ENCODE results near the gene TP53I11.

Gene TP53I11

GRCh38 chr11:44978274-44978960, 27.7 kb upstream of the TP53I11 start:
- no peak for DNase-seq

- no peak for DNase-seq
Observed at GRCh38 chr11:44977493-44977984, 26.9 kb upstream of the TP53I11 start.

DNA sequence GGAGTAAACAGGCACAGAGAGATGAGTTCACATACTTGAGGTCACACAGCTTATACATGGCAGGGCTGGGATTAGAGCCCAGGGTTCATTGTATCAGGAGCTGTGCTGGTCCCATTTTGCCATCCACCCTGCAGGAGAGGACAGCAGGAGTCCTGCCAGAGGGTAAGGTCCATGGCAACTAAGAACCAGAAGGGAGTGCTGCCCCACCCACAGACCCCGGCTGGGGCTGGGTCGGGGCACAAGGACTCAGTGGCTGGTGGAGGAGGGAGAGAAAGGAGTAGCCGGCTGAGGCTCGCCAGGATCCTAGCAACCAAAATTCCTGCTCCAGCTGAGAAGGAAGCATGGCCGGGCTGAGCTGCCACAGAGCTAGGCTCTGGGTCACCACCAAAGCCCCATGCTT, 25.9 kb upstream of the TP53I11 start:
- DNase-seq, result no peak

DNA sequence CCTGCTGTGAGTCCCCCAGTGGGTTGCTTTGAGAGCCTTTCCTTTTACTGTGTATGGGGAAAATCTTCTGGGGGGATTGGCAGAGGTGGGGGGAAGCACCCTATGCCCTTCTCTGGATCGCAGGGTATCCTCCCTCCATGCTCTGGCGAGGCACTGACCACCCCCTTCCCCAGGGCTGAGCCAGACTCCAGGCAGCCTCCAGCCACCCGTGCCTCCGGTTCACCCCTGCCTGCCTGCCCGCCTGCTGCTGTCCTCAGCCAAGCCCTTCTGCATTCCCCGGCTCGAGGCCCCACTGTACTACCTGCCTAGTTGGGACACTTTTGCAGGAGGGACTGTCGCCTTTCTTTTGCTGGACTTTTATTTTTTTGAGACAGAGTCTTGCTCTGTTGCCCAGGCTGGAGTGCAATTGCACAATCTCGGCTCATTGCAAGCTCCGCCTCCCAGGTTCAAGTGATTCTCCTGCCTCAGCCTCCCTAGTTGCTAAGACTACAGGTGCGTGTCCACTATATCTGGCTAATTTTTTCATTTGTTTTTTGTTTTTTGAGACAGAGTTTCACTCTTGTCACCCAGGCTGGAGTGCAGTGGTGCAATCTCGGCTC, 23.8 kb upstream of the TP53I11 start:
- DNase-seq, result no peak

GRCh38 chr11:44973632-44974401, 23.1 kb upstream of the TP53I11 start:
- DNase-seq, result no peak

GRCh38 chr11:44972746-44973435, 22.2 kb upstream of the TP53I11 start:
- no peak for DNase-seq

- no peak for DNase-seq
Observed at GRCh38 chr11:44971185-44971584, 20.5 kb upstream of the TP53I11 start.

- no peak for DNase-seq
Observed at GRCh38 chr11:44970293-44970692, 19.6 kb upstream of the TP53I11 start.

DNA sequence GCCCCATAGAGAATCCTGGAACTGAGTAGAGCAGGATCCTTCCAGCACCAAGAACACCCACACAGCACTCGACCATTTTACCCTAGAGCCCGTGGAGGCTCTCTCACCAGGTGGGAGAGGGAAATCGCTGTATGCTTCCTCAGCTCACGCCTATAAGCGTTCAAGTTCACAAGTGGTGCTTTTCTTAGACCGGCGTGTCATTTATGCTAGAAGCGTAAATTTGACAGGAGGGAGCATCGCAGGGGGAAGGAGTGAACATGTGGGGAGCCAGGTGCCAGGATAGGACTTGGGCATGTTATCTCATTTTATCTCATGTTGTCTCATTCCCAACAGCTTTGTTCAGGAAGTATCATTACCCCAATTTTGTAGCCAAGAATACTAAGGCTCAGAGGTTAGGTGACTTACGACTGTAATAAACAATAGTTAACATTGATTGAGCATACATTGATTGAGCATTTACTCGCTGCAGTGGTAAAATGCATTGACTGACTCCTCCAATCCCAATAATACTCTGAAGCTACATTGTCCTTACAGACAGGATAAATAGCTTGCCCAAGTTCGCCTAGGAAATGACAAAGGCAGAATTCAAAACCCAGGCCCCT, 19.1 kb upstream of the TP53I11 start:
- DNase-seq, result no peak

- DNase-seq, result no peak
Observed at GRCh38 chr11:44968510-44968909, 17.8 kb upstream of the TP53I11 start.

DNA sequence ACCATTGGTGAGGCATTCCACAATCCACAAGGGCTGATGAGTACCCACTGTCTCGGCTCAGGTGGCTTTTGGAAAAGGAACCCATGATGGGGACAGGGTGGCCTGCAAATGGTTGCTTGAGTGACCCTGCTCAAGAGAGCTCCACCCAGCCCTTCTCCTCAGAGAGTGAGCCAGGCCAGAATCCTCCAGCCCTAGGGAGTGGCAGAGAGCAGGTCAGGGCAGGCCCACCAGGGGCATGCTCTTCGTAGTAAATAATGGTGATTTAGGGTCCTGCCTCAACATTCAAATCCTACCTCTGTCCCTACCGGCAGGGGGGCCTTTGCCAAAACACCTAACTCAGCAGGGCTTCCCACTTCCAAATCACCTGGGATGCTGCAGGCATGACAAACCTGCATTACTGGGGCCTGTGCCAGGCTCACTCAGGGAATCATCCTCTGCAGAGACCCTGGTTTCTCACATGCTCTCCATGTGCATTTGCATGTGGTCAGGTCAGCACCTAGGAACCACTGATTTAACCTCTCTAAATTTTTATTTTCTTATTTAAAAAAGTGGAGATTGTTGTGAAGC, 17.3 kb upstream of the TP53I11 start:
- no peak for DNase-seq

DNA sequence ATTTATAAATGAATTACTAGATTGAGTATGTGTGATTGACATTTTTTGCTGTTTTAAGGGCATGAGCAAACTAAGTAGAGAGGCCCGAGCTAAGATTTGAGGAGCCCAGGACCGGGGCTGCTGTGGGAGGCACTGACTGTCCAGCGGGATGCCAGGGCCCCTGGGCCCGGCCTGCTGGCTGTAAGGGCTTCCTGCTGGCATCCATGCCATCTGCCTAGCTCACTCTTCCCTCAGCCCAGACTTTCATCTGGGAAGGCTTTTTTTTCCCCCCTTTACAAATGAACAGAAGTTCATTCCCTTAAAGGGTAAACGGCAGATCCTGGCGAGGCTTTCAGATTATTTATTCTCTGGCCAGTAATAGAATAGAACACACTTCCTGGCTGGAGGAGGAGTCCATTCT, 16.0 kb upstream of the TP53I11 start:
- no peak for DNase-seq

DNA sequence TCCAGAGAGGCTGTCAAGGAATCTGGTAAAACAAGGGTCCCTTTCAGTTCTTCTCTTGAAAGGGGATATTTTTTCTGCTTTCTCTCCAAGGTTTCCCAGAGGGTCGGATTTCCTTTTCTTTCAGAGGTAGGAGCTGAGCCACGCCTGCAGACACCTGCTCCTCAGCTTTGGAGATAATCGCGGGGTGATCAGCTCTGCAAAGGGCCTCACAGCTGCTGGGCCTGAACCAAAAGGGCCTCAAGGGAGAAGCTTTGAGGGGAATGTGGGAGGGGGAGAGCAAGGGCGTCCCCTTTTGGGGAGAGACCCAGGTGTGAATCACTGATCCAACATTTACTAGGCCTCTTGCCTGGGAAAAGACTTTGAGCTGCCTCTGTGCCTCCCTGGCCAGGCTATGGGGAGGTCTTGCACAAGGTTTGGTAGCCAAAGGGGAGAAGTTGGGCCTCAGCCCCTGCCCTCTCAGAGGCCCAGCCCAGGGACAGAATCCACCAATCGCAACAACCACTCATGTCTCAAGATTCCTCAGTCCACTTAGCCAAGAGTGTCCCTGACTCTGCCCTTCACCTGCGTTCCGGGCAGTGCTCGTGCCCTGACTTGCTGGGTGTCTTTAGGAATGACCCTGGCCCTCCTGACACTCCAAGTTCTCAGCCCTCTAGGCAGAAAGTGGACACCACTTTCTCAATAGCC, 14.0 kb upstream of the TP53I11 start:
- no peak for DNase-seq

GRCh38 chr11:44963948-44964347, 13.3 kb upstream of the TP53I11 start:
- DNase-seq, result no peak

DNA sequence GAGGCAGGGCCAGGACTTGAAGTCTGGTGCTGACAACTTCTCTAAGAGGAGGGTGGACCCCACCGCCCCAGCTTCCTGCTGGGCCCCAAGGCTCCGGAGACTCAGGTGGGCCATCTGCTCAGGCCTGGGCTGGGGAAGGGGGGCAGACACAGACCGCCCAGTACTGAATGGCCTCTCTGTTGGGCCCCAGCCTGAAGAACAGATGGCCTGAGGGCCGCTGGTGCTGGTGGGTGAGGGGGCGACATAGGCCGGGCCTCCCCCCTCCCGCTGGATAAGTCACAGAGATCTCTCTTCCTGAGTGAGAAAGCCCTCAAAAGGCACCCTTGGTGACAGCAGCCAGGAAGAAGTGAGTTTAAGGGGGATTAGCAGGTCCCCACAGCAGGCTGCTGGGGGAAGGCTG, 12.5 kb upstream of the TP53I11 start:
- DNase-seq, result no peak

DNA sequence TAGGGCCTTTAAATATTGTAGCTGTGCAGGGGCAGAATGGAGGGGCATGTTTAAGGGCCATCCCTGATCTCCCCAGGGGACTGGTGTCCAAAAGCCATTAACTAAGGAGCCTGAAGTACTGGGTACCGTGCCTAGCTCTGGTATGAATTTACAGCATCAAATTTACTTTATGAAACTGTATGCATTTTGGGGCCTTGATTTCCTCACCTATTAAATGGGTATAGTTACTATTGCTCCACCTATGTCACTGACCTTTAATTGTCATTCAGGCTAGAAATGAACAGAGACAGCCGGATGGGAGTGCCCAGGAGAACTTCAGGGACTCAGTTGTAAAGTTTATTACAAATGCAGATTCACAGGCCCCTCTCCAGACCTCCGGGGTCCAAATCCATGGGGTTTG, 11.8 kb upstream of the TP53I11 start:
- no peak for DNase-seq

GRCh38 chr11:44960200-44960845, 9.6 kb upstream of the TP53I11 start:
- no peak for DNase-seq

- no peak for DNase-seq
Observed at GRCh38 chr11:44959064-44959463, 8.4 kb upstream of the TP53I11 start.

GRCh38 chr11:44957776-44958564, 7.3 kb upstream of the TP53I11 start:
- no peak for DNase-seq

DNA sequence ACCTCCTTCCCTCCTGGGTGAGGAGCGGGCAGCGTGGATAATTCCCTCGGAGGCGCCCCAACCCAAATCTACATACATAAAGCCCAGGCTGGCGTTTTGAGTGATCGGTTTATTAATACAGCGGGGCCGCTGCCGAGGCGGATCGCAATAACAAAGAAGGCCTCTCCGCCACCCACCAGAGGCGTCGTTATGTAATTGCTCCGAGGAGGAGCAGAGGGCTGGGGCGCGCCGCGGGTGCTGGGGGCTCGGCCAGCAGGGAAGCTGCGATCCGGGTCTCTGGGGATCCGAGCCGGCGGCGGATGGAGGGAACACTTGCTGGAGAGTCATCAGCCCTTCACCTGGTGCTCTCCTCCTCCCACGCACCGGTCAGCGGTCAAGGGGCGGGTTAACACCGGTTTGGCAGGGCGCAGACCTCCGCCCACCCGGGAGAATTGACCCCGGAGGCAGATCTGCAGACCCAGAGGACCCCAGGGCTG, 6.4 kb upstream of the TP53I11 start:
- no peak for DNase-seq

Data from activated CD8-positive, alpha-beta memory T cell treated with anti-CD3 and anti-CD28 coated beads, Interleukin-2, amount 50 U/mL, for 48 hours (primary cell).